Activated CD8-positive, alpha-beta memory T cell treated with anti-CD3 and anti-CD28 coated beads for 24 hours (primary cell): ENCODE measurements around the gene INPPL1.
A peak's percentile ranks its signal among the peaks of the same experiment; 100 is the strongest.
"Not testable (repeated sequence)": the region's sequence is repeated elsewhere in the genome, so short reads cannot be mapped to it uniquely, and the experiment has no call there.

Experiments used
- DNase-seq: peaks from one replicate; pipeline ENCODE4 v3.0.0-alpha.2; 2020

Gene INPPL1

DNA sequence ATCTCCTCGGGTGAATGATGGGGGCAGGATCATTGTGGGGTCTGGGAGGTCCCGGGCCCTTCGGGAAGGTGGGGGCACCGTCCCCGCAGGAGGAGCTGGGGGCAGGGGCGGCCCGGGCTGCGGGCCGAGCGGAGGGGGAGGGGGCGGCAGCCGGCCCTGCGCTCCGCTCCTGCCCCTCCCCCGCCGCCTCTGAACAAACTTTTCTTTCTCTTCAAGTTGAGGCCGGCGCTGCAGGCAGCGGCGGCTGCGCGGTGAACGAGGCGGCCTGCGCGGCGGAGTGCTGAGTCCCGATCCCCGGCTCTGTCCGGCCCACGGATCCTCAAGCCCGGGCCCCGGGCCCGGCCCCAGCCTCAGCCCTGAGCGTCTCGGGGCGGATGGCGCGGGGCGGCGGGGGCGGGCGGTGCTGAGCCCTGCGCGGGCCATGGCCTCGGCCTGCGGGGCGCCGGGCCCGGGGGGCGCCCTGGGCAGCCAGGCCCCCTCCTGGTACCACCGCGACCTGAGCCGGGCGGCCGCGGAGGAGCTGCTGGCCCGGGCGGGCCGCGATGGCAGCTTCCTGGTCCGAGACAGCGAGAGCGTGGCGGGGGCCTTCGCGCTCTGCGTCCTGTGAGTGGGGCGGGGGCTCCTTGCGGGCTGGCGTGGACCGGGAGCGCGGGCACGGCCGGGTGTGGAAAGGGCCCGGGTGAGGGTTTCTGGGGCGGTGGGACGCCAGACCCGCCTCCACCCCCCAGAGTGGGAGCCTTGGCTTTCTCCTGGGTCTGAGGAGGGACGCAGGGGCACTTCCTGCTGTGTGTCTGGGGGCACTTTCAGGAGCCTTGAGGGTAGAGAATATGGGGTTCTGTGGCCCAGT is at the start of gene INPPL1:
Gene INPPL1 (plus strand): TSS at position 204 of the 847 bp plus-strand sequence. CDS start 218 bp downstream, at position 422.
- peak; percentile 74 for DNase-seq

DNA sequence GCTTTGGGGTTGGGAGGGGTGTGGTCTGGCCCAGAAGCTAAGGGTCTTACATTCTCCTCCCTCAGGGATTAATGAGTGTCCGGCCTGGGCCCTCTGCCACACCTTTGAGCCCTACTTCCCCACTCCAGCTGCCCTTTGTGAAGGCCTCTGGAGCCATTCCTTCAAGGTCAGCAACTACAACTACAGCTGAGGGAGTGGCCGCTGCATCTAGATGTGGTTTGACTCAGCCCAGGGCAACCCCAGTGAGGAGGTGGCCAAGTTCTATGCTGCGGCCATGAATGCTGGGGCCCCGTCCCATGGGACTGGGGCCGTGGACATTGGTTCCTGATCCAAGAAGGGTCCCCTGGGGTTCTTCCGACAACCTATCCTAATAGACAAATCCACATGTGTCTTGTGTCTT is 46.9 kb upstream of the INPPL1 start:
- DNase-seq = no peak

GRCh38 chr11:72179049-72179803 is 45.3 kb upstream of the INPPL1 start:
- DNase-seq = no peak

DNA sequence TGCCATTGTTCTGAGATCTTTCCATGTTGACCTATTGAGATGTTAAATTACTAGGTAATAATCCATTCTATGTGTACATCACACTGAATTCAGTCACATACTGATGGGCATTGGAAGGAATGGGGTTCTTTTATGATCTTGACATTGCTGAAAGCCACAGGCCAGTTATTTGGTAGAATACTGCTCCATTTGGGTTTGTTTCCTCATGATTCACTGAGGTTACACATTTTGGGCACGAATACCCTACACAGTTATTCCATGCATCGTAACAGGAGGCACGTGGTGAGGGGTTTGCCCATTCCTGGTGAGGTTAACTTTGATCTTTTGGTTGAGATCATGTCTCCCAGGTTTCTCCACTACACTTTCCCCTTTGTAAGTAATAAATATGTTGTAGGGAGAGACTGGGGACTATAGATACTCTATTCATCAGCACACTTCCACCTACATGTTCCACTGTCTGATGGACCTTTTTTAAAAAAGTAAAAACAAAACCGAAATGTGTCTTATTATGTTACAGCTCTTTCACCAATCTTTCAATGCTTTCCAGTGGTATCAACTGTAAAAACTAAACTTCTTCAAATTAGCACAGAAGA is 44.7 kb upstream of the INPPL1 start:
- no peak for DNase-seq

GRCh38 chr11:72180892-72181552 is 43.5 kb upstream of the INPPL1 start:
- DNase-seq = not testable (repeated sequence)

GRCh38 chr11:72181553-72181958 is 43.0 kb upstream of the INPPL1 start:
- DNase-seq = not testable (repeated sequence)

- DNase-seq = no peak
These were observed 36.3 kb upstream of the INPPL1 start for GRCh38 chr11:72188267-72188666.

GRCh38 chr11:72189455-72190250 is 34.9 kb upstream of the INPPL1 start:
- no peak for DNase-seq

DNA sequence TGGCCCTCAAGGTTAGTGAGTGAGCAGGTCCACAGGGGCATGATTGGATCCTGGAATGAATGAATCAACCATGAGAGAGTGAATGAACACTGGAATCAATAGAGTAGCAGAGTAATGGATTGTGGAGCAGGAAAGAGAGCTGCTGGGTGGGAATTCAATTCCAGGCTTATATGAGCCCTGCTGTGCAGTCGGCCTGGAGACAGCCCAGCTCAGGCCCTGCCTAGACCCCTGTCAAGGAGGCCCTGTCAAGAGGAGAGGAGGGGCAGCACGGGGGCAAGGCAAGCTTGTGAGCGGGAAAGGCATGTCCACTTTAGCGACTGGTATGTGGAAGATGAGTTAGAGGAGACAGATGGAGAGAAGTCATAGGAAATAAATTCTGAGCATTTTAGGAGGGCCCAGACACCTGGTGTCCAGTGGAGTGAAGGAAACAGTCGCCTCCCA is 33.9 kb upstream of the INPPL1 start:
- no peak for DNase-seq

DNA sequence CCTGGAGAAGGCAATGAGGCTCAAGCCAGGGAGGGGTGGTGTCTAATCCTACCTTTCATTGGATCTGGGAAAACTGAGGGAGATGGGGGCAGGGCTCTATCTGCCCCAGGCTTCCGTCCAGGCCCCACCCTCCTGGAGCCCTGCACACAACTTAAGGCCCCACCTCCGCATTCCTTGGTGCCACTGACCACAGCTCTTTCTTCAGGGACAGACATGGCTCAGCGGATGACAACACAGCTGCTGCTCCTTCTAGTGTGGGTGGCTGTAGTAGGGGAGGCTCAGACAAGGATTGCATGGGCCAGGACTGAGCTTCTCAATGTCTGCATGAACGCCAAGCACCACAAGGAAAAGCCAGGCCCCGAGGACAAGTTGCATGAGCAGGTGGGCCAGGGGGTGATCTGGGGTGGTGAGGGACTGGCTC is 32.6 kb upstream of the INPPL1 start, which contains the start of gene FOLR1:
Gene FOLR1 (plus strand): TSS at position 180 of the 421 bp plus-strand sequence. CDS start 34 bp downstream, at position 214.
- DNase-seq = peak; percentile 37

DNA sequence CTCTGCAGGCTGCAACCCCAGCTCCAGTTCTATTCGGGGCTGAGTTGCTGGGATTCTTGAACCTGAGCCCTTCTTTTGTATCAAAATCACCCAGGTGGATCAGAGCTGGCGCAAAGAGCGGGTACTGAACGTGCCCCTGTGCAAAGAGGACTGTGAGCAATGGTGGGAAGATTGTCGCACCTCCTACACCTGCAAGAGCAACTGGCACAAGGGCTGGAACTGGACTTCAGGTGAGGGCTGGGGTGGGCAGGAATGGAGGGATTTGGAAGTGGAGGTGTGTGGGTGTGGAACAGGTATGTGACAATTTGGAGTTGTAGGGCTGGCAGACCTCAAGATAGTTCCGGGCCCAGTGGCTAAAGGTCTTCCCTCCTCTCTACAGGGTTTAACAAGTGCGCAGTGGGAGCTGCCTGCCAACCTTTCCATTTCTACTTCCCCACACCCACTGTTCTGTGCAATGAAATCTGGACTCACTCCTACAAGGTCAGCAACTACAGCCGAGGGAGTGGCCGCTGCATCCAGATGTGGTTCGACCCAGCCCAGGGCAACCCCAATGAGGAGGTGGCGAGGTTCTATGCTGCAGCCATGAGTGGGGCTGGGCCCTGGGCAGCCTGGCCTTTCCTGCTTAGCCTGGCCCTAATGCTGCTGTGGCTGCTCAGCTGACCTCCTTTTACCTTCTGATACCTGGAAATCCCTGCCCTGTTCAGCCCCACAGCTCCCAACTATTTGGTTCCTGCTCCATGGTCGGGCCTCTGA is 28.9 kb upstream of the INPPL1 start:
- peak; percentile 32 for DNase-seq

GRCh38 chr11:72201445-72201844 is 23.1 kb upstream of the INPPL1 start:
- DNase-seq = not testable (repeated sequence)

- peak; percentile 5 for DNase-seq
These were observed 22.0 kb upstream of the INPPL1 start for GRCh38 chr11:72202571-72202970.

GRCh38 chr11:72203163-72203562 is 21.4 kb upstream of the INPPL1 start:
- peak; percentile 15 for DNase-seq

GRCh38 chr11:72204886-72205285 is 19.7 kb upstream of the INPPL1 start:
- DNase-seq = no peak

- DNase-seq = peak; percentile 42
These were observed 17.8 kb upstream of the INPPL1 start for GRCh38 chr11:72206794-72207193.

DNA sequence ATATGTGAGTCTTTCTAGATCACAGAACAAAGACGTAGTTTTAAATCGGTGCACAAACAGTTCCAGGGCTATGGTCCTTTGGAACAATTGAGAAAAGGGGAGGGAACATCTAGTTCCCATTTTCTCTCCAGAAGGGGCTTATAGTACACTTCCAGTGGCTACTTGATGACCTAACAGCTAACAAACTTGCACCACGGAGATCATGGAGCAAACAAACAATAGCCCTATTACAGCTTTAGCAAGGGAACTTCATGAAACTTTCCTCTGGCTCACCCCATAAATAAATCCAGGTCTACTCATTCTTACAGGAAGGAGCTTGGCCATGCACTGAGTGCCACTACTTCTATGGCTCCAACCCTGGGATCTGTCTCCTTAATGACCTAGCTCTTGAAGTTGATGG is 16.3 kb upstream of the INPPL1 start:
- no peak for DNase-seq

GRCh38 chr11:72209101-72209500 is 15.5 kb upstream of the INPPL1 start:
- no peak for DNase-seq

- no peak for DNase-seq
These were observed 7.9 kb upstream of the INPPL1 start, which contains the start of gene FOLR2 for GRCh38 chr11:72216638-72217037. FOLR2 (plus strand) TSS chr11:72216794; CDS start chr11:72218585, 1,791 bp downstream.

DNA sequence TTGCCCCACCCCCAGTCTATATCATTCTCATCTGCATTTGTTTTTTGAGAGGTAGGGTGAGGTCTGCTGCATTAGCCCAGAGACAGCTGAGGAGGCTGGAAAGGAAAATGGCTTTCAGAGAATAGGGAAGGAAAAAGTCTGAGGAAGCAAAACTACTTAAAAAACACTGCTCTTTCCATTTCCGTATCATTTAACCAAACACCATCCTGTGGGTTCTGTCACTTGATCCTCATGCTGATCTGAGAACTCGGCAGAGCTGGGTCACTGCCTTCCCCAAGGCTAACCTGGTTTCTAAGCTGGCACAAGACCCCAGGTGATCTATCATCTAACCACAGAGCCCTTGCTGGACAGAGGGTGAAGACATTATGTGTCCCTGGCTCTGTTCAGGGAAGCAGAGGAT is 6.7 kb upstream of the INPPL1 start:
- peak; percentile 4 for DNase-seq

- no peak for DNase-seq
These were observed 6.3 kb upstream of the INPPL1 start for GRCh38 chr11:72218251-72218745.
